Natural killer cell (primary cell): ENCODE data around the gene PPP1R27. TPM values are rescaled to one million over a fixed set of nuclear protein-coding genes. Genes with fewer than 3 reads are reported as not detected.
A peak's percentile ranks its signal among the peaks of the same experiment; 100 is the strongest.

Source experiments
- ATAC-seq, 3 donors: fragments of 150-1000 bp in 2 of 3; fragments of 200-7000 bp in 1 of 3; cut with Tn5 transposase; 1 replicate in 1 of 3; 2 replicates in 2 of 3; pipeline ENCODE4 v1.10.0; 2021; ENCODE audit warnings: mild to moderate bottlenecking in 2 of 3, moderate library complexity in 2 of 3
- DNase-seq, 2 donors: peaks; one replicate each; pipeline versions ENCODE4 v3.0.0 to v3.0.0-alpha.2; 2013 to 2021; ENCODE audit warnings: mixed read lengths in 1 of 2
- H3K27ac ChIP-seq: one replicate; pipeline ENCODE4 v1.5.1; 2013; ENCODE audit warnings: mild to moderate bottlenecking, low read length
- H3K27me3 ChIP-seq: one replicate; pipeline ENCODE4 v1.6.1; 2013; ENCODE audit warnings: low read length; ENCODE audit not compliant: control insufficient read depth, insufficient read depth
- H3K36me3 ChIP-seq: one replicate; pipeline ENCODE4 v1.6.1; 2013; ENCODE audit warnings: low read length; ENCODE audit not compliant: control insufficient read depth, insufficient read depth
- H3K4me1 ChIP-seq: one replicate; pipeline ENCODE4 v1.6.1; 2013; ENCODE audit warnings: low read length; ENCODE audit not compliant: control insufficient read depth, insufficient read depth
- H3K4me3 ChIP-seq: one replicate; pipeline ENCODE4 v1.5.1; 2013; ENCODE audit warnings: low read length
- H3K9me3 ChIP-seq: one replicate; pipeline ENCODE4 v1.6.1; 2013; ENCODE audit warnings: low read length; ENCODE audit not compliant: control insufficient read depth, insufficient read depth
- H3K27ac Mint-ChIP-seq, 2 donors: one replicate each; pipeline ENCODE4 v1.8.0; 2022; ENCODE audit warnings: mild to moderate bottlenecking in 2 of 2, mixed read lengths in 2 of 2, moderate library complexity in 1 of 2
- H3K27me3 Mint-ChIP-seq, 2 donors: one replicate each; pipeline ENCODE4 v1.8.0; 2022; ENCODE audit warnings: low read depth in 2 of 2, mixed read lengths in 2 of 2
- H3K36me3 Mint-ChIP-seq: one replicate; pipeline ENCODE4 v1.8.0; 2022; ENCODE audit warnings: mixed read lengths
- H3K4me1 Mint-ChIP-seq, 2 donors: one replicate each; pipeline ENCODE4 v1.8.0; 2022; ENCODE audit warnings: mixed read lengths in 2 of 2
- H3K4me3 Mint-ChIP-seq: one replicate; pipeline ENCODE4 v1.8.0; 2022; ENCODE audit warnings: mild to moderate bottlenecking, moderate library complexity, mixed read lengths
- H3K9me3 Mint-ChIP-seq, 2 donors: one replicate each; pipeline ENCODE4 v1.8.0; 2022; ENCODE audit warnings: mixed read lengths in 2 of 2
- whole genome bisulfite sequencing: methylation state at CpG from one replicate; pipeline ENCODE4 v1.1.7; 2013; ENCODE audit warnings: missing lambda C conversion rate; ENCODE audit not compliant: insufficient coverage; 5-methylcytosine and 5-hydroxymethylcytosine counted together
- intact Hi-C: fragments of 100-400 bp; cut with micrococcal nuclease; formaldehyde crosslinking; loops from one replicate; pipeline ENCODE4 v1.14.2; 2022
- total RNA-seq, 4 donors: library from RNA; stranded (reverse); fragments of 120-200 nt in 1 of 4; gene quantifications; one replicate each; pipeline versions ENCODE4 v1.2.3 to v1.2.4, GENCODE V29; 2013 to 2022
- TF ChIP-seq, protein P1 (sequence below): fragments of 200-600 bp; IDR thresholded peaks from one replicate; pipeline ENCODE4 v1.8.0; 2022; ENCODE audit warnings: antibody characterized with exemption

PPP1R27 gene
- total RNA-seq, 3 donors from 2014 or later (not counting 1 experiment from before 2014, with no cell fraction given), result not detected

DNA sequence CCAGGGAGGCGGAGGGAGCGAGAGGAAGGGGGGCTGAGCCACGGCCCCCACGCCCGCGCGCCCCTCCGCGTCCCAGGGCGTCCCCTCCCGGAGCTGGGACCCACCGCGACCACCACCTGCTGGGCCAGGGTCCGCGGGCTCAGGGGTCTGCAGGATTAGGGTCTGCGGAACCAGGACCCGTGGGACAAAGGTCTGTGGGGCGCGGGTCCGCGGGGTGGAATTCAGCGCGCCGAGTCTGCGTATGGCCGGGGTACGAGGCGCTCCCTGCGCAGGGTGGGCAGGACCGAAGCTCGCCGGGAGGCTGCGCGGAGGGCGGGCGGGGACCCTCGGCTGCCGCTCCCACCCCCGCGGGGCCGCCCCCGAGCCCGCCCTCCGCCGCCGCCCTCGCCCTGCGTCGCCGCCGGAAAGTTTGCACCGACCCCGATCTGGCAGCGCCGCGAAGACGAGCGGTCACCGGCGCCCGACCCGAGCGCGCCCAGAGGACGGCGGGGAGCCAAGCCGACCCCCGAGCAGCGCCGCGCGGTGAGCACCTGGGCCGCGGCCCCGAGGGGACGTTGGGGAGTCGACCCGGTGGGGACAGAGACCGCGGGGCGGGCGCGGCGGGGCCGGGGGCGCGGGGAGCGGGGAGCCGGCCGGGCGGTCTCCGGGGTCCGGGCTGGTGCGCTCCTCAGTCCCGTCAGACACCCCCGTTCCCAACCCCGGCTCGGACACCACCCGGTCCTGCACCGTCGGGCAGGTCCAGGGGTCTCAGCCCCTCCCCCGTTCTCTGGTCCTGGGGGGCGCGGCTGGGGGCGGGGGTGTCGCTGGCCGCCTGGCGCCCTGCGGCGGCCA, 30.9 kb downstream of the PPP1R27 start, which contains the start of gene GCGR:
TSS of gene GCGR (plus strand) at position 423 of the 831 bp plus-strand sequence. CDS start 4,869 bp downstream, outside the sequence.
- peaks cover 0 to 4% of the 10 kb centered on the region in 2 donors for H3K4me1 Mint-ChIP-seq
- H3K4me3 Mint-ChIP-seq, result no peak within 1 kb of the TSS
- no peak within 1 kb of the TSS for H3K27ac Mint-ChIP-seq
- intact Hi-C loops, result no loop called here
- 3% methylated on average over 110 of the region's 110 CpGs for WGBS
- H3K36me3 Mint-ChIP-seq, result no peaks in the 10 kb centered on the region
- H3K9me3 Mint-ChIP-seq, result no peaks in the 10 kb centered on the region
- DNase-seq (no peak), ATAC-seq (no peak)
- no peaks in the 10 kb centered on the region for H3K9me3 ChIP-seq
- H3K27me3 ChIP-seq, result peaks cover 17% of the 10 kb centered on the region
- peaks cover 25 to 34% of the 10 kb centered on the region in 2 donors for H3K27me3 Mint-ChIP-seq
- no peaks in the 10 kb centered on the region for H3K4me1 ChIP-seq
- no peak within 1 kb of the TSS for H3K27ac ChIP-seq
- TF ChIP-seq, protein P1, sequence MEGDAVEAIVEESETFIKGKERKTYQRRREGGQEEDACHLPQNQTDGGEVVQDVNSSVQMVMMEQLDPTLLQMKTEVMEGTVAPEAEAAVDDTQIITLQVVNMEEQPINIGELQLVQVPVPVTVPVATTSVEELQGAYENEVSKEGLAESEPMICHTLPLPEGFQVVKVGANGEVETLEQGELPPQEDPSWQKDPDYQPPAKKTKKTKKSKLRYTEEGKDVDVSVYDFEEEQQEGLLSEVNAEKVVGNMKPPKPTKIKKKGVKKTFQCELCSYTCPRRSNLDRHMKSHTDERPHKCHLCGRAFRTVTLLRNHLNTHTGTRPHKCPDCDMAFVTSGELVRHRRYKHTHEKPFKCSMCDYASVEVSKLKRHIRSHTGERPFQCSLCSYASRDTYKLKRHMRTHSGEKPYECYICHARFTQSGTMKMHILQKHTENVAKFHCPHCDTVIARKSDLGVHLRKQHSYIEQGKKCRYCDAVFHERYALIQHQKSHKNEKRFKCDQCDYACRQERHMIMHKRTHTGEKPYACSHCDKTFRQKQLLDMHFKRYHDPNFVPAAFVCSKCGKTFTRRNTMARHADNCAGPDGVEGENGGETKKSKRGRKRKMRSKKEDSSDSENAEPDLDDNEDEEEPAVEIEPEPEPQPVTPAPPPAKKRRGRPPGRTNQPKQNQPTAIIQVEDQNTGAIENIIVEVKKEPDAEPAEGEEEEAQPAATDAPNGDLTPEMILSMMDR, result no peak
- no peak within 1 kb of the TSS for H3K4me3 ChIP-seq
- no peaks in the 10 kb centered on the region for H3K36me3 ChIP-seq

DNA sequence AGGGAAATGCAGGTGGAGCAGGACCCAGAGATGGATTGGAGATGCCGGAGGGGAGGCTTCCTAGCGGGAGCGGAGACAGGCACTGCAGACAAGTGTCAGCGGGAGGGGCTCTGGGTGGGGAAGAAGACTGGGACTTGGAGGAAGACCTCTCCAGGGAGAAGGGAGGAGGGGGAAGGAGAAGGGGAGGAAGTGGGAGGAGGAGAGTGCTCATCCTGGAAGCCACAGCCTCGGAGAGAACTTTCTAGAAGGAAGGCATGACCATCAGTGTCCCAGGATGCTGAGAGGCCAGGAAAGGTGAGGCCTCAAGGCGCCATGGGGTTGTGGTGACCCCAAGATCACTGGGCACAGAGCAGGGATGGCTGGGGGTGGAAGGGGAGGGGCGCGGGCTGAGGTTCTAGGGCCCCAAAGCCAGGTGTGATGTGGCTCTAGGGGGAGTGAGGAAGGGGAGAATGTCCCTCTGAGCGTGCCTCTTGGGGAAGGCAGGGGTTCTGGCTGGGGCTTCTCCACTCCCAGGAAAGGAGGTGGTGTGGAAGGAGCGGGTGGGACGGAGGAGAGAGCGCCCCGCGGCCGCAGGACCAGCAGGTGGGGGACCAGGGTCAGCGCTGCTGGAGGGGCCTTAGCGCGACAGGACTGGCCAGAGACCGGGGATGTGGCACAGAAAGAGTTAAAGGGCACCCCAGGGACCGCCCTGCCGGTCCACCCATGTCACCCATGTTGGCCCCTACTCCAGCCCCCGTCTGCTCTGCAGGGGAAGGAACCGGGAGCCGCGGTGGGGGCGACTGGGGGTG, 31.8 kb downstream of the PPP1R27 start:
- Histone ChIP-seq H3K4me3 (no peak overlapping the region), H3K27ac (no peak overlapping the region), H3K27me3 (peaks cover 17% of the 10 kb centered on the region), H3K4me1 (no peaks in the 10 kb centered on the region), H3K36me3 (no peaks in the 10 kb centered on the region), H3K9me3 (no peaks in the 10 kb centered on the region)
- WGBS, result 32% methylated on average over 26 of the region's 26 CpGs
- TF ChIP-seq, protein P1, result no peak
- Mint-ChIP-seq H3K9me3 (no peaks in the 10 kb centered on the region), H3K4me1 (peaks cover 0 to 4% of the 10 kb centered on the region in 2 donors), H3K27me3 (peaks cover 25 to 34% of the 10 kb centered on the region in 2 donors), H3K27ac (no peak overlapping the region), H3K4me3 (peak overlapping the region; percentile 25), H3K36me3 (no peaks in the 10 kb centered on the region)
- no peak for ATAC-seq
- intact Hi-C loops, result no loop called here
- DNase-seq, result no peak

DNA sequence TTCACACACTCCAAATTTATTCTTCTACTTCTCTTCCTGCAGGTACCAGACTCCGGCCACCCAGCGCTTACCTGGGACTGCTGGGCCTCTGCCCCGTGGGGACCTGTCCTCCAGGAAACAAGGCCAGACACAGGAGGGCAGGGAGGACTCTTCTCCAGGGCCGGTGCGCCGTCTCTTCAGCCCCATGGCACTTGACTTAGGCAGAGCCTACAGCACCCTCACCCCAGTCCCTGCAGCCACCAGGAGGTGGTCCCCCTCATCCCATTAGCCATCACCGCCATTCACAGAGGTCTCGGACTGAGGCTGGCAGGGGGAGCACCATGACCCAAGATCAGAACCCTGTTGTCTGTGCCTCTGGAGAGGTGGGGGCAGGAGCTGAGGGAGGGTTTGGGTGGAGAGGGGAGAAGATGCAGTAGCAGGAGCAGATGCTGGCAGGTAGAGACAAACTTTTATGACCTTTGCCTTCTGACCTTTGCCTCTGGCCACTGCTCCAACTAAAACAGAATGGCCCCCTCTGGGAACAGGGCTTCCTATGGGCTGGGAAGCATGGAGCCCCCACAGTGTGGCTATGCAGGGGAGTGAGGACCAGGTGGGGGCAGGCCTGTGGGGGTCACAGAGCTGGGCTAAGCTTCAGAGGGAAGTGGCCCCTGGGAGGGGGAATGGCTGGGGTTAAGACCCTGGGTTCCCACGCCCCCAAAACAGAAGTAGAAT, 32.6 kb downstream of the PPP1R27 start:
- no peaks in the 10 kb centered on the region for H3K9me3 Mint-ChIP-seq
- H3K36me3 ChIP-seq, result no peaks in the 10 kb centered on the region
- H3K4me1 ChIP-seq, result no peaks in the 10 kb centered on the region
- peak overlapping the region; percentile 25 for H3K4me3 Mint-ChIP-seq
- TF ChIP-seq, protein P1, result no peak
- peaks cover 17% of the 10 kb centered on the region for H3K27me3 ChIP-seq
- H3K27ac ChIP-seq, result no peak overlapping the region
- H3K36me3 Mint-ChIP-seq, result no peaks in the 10 kb centered on the region
- peaks cover 0 to 4% of the 10 kb centered on the region in 2 donors for H3K4me1 Mint-ChIP-seq
- H3K9me3 ChIP-seq, result no peaks in the 10 kb centered on the region
- H3K4me3 ChIP-seq, result no peak overlapping the region
- no peak overlapping the region for H3K27ac Mint-ChIP-seq
- no peak for ATAC-seq
- intact Hi-C loops, result no loop called here
- 84% methylated on average over 9 of the region's 9 CpGs for WGBS
- peaks cover 25 to 34% of the 10 kb centered on the region in 2 donors for H3K27me3 Mint-ChIP-seq
- DNase-seq, result no peak
